Spleen (tissue), 11 donors: ENCODE data around the gene ELOVL3. TPM values are rescaled to one million over a fixed set of nuclear protein-coding genes. Genes with fewer than 3 reads are reported as not detected.

Source experiments
- DNase-seq: peaks from one replicate; pipeline ENCODE4 v3.0.0-alpha.2; 2020
- H3K27ac ChIP-seq, 8 donors: fragments of 200-600 bp; sonication (generic) in 7 of 8; 1 replicate in 4 of 8; 2 replicates in 4 of 8; pipeline versions ENCODE4 v1.5.0 to v1.8.0; 2016 to 2021; ENCODE audit warnings: inconsistent platforms in 4 of 8, mild to moderate bottlenecking in 4 of 8, moderate library complexity in 1 of 8
- H3K27me3 ChIP-seq, 7 donors: fragments of 200-600 bp; sonication (generic) in 6 of 7; replicated peaks in 1 of 7; 1 replicate in 4 of 7; 2 replicates in 3 of 7; pipeline versions ENCODE4 v1.5.0 to v1.8.0; 2016 to 2021; ENCODE audit warnings: inconsistent platforms in 3 of 7, mild to moderate bottlenecking in 1 of 7
- H3K36me3 ChIP-seq, 6 donors: fragments of 200-600 bp; sonication (generic) in 5 of 6; 1 replicate in 4 of 6; 2 replicates in 2 of 6; pipeline versions ENCODE4 v1.5.0 to v1.8.0; 2016 to 2021; ENCODE audit warnings: inconsistent platforms in 2 of 6
- H3K4me1 ChIP-seq, 6 donors: fragments of 200-600 bp; sonication (generic) in 5 of 6; 1 replicate in 3 of 6; 2 replicates in 3 of 6; pipeline versions ENCODE4 v1.5.0 to v1.8.0; 2016 to 2021; ENCODE audit warnings: inconsistent platforms in 3 of 6
- H3K4me3 ChIP-seq, 8 donors: fragments of 200-600 bp; sonication (generic) in 7 of 8; 1 replicate in 4 of 8; 2 replicates in 4 of 8; pipeline versions ENCODE4 v1.5.0 to v1.8.0; 2016 to 2021; ENCODE audit warnings: inconsistent platforms in 4 of 8, mild to moderate bottlenecking in 4 of 8, moderate library complexity in 2 of 8
- H3K9me3 ChIP-seq, 8 donors: fragments of 200-600 bp; sonication (generic) in 7 of 8; 1 replicate in 4 of 8; 2 replicates in 4 of 8; pipeline versions ENCODE4 v1.5.0 to v1.8.0; 2016 to 2021; ENCODE audit warnings: inconsistent platforms in 4 of 8
- POLR2A ChIP-seq, 3 donors: fragments of 450-650 bp; IDR thresholded peaks; one replicate each; pipeline ENCODE4 v1.5.1; 2017; ENCODE audit warnings: antibody characterized with exemption in 3 of 3, mild to moderate bottlenecking in 1 of 3
- POLR2AphosphoS5 ChIP-seq, 3 donors: sonication (generic); formaldehyde crosslinking; IDR thresholded peaks; one replicate each; pipeline ENCODE4 v1.5.1; 2017; ENCODE audit warnings: antibody characterized with exemption in 3 of 3
- WGBS, 5 donors: extraction: QIAGEN DNeasy Blood & Tissue Kit in 3 of 5; methylation state at CpG; one replicate each; pipeline versions ENCODE4 v1.1.5 to v1.1.7; 2013 to 2018; 5-methylcytosine and 5-hydroxymethylcytosine counted together
- intact Hi-C: fragments of 100-400 bp; cut with DNase I; formaldehyde crosslinking; loops from one replicate; pipeline ENCODE4 v1.15.0; 2023; ENCODE audit warnings: low total_unique reads
- polyA plus RNA-seq, 3 donors: library from polyadenylated mRNA; stranded (reverse); fragments of 200-250 nt; gene quantifications; one replicate each; pipeline ENCODE4 v1.2.1, GENCODE V29; 2013
- total RNA-seq, 7 donors: library from RNA; depleted of rRNA in 3 of 7; stranded (reverse); fragments of >200 nt in 3 of 7; fragmentation: NEBNext Ultra II Directional in 4 of 7; extraction: Animal tissue kit (Norgen Biotek cat#: 25700) in 4 of 7; gene quantifications; one replicate each; pipeline versions ENCODE4 v1.1.0 to v1.2.1, GENCODE V29; 2016 to 2021
- TF ChIP-seq, protein P1 (sequence below), 11 experiments: fragments of 200-600 bp in 7 of 11; fragments of 450-650 bp in 4 of 11; sonication (generic) in 4 of 11; IDR thresholded peaks in 8 of 11; conservative IDR thresholded peaks in 3 of 11; 1 replicate in 7 of 11; 2 replicates in 4 of 11; pipeline versions ENCODE4 v1.4.0 to v1.8.0; 2016 to 2021; ENCODE audit warnings: antibody characterized with exemption in 11 of 11, inconsistent platforms in 4 of 11, mild to moderate bottlenecking in 1 of 11
- donor health status: healthy with polysubstance abuse.
- donor health status: DM: no; HTN: no; CAD: no; lungs with moderate emphysema.
- donor health status: DM: no; HTN: no; CAD: no.
- donor health status: Bipolar disorder and iron deficiency.
- donor health status: healthy.
- donor health status: DM: no; HTN: no; CAD: no.
- donor health status: DM: yes; HTN: yes; CAD: no.

Gene ELOVL3
- total and polyA plus RNA-seq, 10 donors, result 0.08 to 2.0 (median 0.73) TPM; not detected in 2

DNA sequence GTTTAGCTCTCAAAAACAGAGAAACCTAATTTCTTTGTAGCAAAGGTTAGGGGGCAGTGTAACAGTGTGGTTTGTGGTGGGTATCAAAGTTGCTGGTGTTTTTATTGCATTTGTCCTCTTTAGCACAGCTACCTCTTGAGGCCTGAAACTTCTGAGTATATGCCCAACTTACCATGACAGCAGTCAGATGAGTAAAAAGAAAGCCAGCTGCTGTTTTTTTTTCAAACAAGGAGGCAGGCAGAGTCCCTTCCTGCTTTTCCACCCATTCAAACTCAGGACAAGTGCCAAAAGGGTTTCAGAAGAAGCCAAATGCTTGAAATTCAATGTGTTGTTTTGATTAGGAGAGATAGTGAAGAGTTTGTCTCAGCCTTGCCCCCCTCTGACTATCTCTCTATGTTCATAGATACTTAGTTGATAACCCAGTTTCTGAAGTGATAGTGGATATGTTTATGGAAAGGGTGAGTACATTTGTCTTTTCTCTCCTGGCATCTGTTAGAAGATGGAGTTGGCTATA lies 42.3 kb downstream of the ELOVL3 start:
- H3K4me1 ChIP-seq, result peaks cover 9 to 68% (median 32%) of the 10 kb centered on the region in 6 donors
- H3K4me3 ChIP-seq, result no peak overlapping the region
- no peaks in the 10 kb centered on the region for H3K9me3 ChIP-seq
- H3K36me3 ChIP-seq, result peaks cover 0 to 46% (median 1%) of the 10 kb centered on the region in 6 donors
- no peaks in the 10 kb centered on the region for H3K27me3 ChIP-seq
- TF ChIP-seq POLR2AphosphoS5 (IDR thresholded peaks at IDR 0.05), result no peak
- TF ChIP-seq, protein P1, sequence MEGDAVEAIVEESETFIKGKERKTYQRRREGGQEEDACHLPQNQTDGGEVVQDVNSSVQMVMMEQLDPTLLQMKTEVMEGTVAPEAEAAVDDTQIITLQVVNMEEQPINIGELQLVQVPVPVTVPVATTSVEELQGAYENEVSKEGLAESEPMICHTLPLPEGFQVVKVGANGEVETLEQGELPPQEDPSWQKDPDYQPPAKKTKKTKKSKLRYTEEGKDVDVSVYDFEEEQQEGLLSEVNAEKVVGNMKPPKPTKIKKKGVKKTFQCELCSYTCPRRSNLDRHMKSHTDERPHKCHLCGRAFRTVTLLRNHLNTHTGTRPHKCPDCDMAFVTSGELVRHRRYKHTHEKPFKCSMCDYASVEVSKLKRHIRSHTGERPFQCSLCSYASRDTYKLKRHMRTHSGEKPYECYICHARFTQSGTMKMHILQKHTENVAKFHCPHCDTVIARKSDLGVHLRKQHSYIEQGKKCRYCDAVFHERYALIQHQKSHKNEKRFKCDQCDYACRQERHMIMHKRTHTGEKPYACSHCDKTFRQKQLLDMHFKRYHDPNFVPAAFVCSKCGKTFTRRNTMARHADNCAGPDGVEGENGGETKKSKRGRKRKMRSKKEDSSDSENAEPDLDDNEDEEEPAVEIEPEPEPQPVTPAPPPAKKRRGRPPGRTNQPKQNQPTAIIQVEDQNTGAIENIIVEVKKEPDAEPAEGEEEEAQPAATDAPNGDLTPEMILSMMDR (IDR thresholded peaks at IDR 0.05 in 8 of 11, conservative IDR thresholded peaks at IDR 0.05 in 3 of 11), result no peak
- TF ChIP-seq POLR2A (IDR thresholded peaks at IDR 0.05), result no peak
- peak overlapping the region in 3 of 8 donors; percentile 11 to 26 (median 23) for H3K27ac ChIP-seq
- no peak for DNase-seq
- intact Hi-C loops, result no loop called here

DNA sequence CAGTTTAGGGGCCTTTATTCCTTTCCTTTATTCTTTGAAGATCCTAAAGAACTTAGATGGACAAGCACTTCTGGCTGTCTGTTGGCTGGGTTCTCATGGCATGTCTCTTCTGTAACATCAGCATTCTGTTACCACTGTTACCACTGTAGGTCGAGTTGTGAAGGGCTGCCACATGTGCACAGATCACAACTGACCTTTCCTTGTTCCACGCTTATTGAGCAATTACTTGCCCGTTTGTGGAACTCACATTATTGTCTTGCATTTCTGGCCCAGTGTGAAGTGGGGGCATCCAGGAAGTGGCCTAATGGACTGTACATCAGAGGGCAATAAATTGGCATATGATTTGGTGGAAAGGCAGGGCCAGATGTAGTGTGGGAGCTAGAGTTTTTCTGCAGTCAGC lies 42.9 kb downstream of the ELOVL3 start:
- Histone ChIP-seq H3K36me3 (peaks cover 0 to 40% (median 0%) of the 10 kb centered on the region in 6 donors), H3K4me1 (peaks cover 9 to 65% (median 34%) of the 10 kb centered on the region in 6 donors), H3K27ac (peak overlapping the region in 2 of 8 donors; percentile 11 to 41), H3K9me3 (no peaks in the 10 kb centered on the region), H3K4me3 (no peak overlapping the region), H3K27me3 (no peaks in the 10 kb centered on the region)
- WGBS, 5 donors, result 27 to 55% (median 38%) methylated on average over 3 of the region's 3 CpGs
- TF ChIP-seq POLR2A (IDR thresholded peaks at IDR 0.05) (no peak), POLR2AphosphoS5 (IDR thresholded peaks at IDR 0.05) (peak in 1 of 3 donors; percentile 31)
- TF ChIP-seq, protein P1 (IDR thresholded peaks at IDR 0.05 in 8 of 11, conservative IDR thresholded peaks at IDR 0.05 in 3 of 11), result no peak
- intact Hi-C loops, result no loop called here
- no peak for DNase-seq

DNA sequence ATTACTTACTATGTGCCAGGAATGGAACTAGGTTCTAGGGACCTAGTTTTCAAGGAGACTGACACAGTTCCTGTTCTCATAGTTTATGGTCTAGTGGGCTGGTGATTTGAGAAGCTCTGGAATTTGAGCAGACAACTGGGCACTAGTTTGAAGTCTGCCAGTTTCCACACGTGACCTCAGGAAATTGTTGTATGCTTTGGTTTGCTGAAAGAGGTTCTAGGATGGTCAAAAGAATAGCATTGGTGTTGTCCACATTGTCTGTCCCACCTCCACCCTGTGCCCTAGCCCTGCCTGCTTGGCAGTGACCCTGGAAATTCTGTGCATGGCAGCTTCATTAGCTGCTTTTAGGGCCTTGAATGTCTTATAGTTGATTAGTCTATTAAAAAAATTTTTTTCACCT lies 48.0 kb downstream of the ELOVL3 start:
- DNase-seq, result no peak
- peaks cover 0 to 27% (median 8%) of the 10 kb centered on the region in 6 donors for H3K36me3 ChIP-seq
- H3K4me3 ChIP-seq, result no peak overlapping the region
- H3K27me3 ChIP-seq, result no peaks in the 10 kb centered on the region
- no peak overlapping the region for H3K27ac ChIP-seq
- peaks cover 3 to 38% (median 10%) of the 10 kb centered on the region in 6 donors for H3K4me1 ChIP-seq
- TF ChIP-seq POLR2AphosphoS5 (IDR thresholded peaks at IDR 0.05), result no peak
- TF ChIP-seq, protein P1 (IDR thresholded peaks at IDR 0.05 in 8 of 11, conservative IDR thresholded peaks at IDR 0.05 in 3 of 11), result no peak
- intact Hi-C loops, result no loop called here
- WGBS, 5 donors, result 66 to 92% (median 77%) methylated on average over 1 of the region's 1 CpG
- H3K9me3 ChIP-seq, result no peaks in the 10 kb centered on the region

DNA sequence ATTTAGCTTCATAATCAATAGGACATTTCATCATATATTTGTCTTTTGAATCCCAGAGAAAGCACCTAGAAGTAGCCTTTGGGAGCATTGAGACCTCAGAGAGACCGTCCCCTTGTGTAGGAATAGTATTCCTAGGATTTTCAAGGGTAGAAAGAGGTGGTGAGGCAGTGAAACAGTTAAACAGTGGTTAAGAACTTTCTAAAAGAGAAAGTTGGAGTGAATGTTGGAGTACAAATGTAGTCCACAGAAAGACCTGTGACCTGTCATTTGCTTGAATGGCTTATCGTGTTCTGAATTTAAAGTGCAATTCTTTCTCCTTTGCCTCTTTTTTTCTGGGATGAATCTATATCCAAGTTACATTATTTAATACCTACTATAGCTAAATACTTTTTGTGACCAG lies 49.2 kb downstream of the ELOVL3 start:
- 92 to 97% (median 93%) methylated on average over 2 of the region's 2 CpGs for WGBS, 5 donors
- Histone ChIP-seq H3K9me3 (no peaks in the 10 kb centered on the region), H3K36me3 (peaks cover 0 to 27% (median 8%) of the 10 kb centered on the region in 6 donors), H3K4me3 (no peak overlapping the region), H3K27me3 (no peaks in the 10 kb centered on the region), H3K27ac (no peak overlapping the region), H3K4me1 (peaks cover 8 to 44% (median 15%) of the 10 kb centered on the region in 6 donors)
- intact Hi-C loops, result no loop called here
- DNase-seq, result no peak
- TF ChIP-seq, protein P1 (IDR thresholded peaks at IDR 0.05 in 8 of 11, conservative IDR thresholded peaks at IDR 0.05 in 3 of 11), result no peak
- no peak for TF ChIP-seq POLR2A (IDR thresholded peaks at IDR 0.05)
- TF ChIP-seq POLR2AphosphoS5 (IDR thresholded peaks at IDR 0.05), result no peak
